Activated T-cell treated with anti-CD3 and anti-CD28 coated beads, Interleukin-2, amount 50 U/mL, for 1 hour (primary cell): Measurements from ENCODE around the gene ACIN1.

Experiments used
- DNase-seq: peaks from one replicate; pipeline ENCODE4 v3.0.0-alpha.2; 2020

The ACIN1 gene

GRCh38 chr14:23094666-23095195 lies at the start of gene ACIN1:
ACIN1 (minus strand) TSS chr14:23095136; CDS start chr14:23095112, 24 bp downstream.
- DNase-seq: peak; percentile 99

GRCh38 chr14:23143911-23144310 lies 49.0 kb upstream of the ACIN1 start:
- DNase-seq: no peak

GRCh38 chr14:23142826-23143225 lies 47.9 kb upstream of the ACIN1 start:
- no peak for DNase-seq

GRCh38 chr14:23141706-23142444 lies 46.9 kb upstream of the ACIN1 start:
- DNase-seq: no peak

- no peak for DNase-seq
These were observed 45.4 kb upstream of the ACIN1 start for GRCh38 chr14:23140371-23140770.

- DNase-seq: no peak
These were observed 44.9 kb upstream of the ACIN1 start for GRCh38 chr14:23139874-23140273.

GRCh38 chr14:23137813-23138535 lies 43.0 kb upstream of the ACIN1 start:
- DNase-seq: no peak

GRCh38 chr14:23137192-23137812 lies 42.4 kb upstream of the ACIN1 start:
- no peak for DNase-seq

GRCh38 chr14:23136566-23137133 lies 41.7 kb upstream of the ACIN1 start:
- DNase-seq: no peak

- DNase-seq: no peak
These were observed 38.0 kb upstream of the ACIN1 start for GRCh38 chr14:23132970-23133369.

- DNase-seq: no peak
These were observed 36.5 kb upstream of the ACIN1 start for GRCh38 chr14:23131482-23131881.

- no peak for DNase-seq
These were observed 35.9 kb upstream of the ACIN1 start for GRCh38 chr14:23130871-23131270.

GRCh38 chr14:23129759-23130316 lies 34.9 kb upstream of the ACIN1 start:
- DNase-seq: no peak

- DNase-seq: no peak
These were observed 34.2 kb upstream of the ACIN1 start for GRCh38 chr14:23128969-23129758.

GRCh38 chr14:23127861-23128260 lies 32.9 kb upstream of the ACIN1 start:
- DNase-seq: no peak

- DNase-seq: no peak
These were observed 31.8 kb upstream of the ACIN1 start for GRCh38 chr14:23126548-23127278.

GRCh38 chr14:23125933-23126524 lies 31.1 kb upstream of the ACIN1 start:
- no peak for DNase-seq

- no peak for DNase-seq
These were observed 30.1 kb upstream of the ACIN1 start for GRCh38 chr14:23125011-23125410.

GRCh38 chr14:23124337-23124954 lies 29.5 kb upstream of the ACIN1 start:
- no peak for DNase-seq

GRCh38 chr14:23123419-23123818 lies 28.5 kb upstream of the ACIN1 start:
- DNase-seq: no peak

GRCh38 chr14:23122086-23122485 lies 27.1 kb upstream of the ACIN1 start:
- DNase-seq: no peak
